ENCODE measurements around the gene NRXN2.

DNA sequence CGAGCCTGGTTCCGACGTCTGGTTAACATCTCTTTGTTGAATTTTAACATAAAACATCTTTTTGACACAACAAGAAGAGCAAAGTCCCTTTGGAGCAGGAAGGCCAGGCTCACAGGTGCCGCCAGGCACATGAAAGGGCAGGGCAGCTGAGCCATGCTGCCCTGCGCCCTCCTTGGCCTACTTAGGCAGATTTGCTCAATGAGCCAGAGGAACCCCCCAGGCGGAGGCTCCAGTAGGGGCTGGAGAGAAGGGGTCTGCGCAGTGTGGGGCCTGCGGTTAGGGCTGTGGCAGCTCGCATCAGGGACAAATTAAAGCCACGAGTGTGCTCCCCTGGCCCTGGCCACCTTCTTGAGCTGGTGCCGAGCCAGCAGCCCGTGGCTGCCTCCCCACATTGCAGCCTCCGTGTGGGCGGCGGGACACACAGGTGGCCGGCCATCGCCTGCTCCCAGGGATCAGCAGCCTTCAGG is 141.9 kb downstream of the NRXN2 start:
- TF ChIP-seq, protein P1, sequence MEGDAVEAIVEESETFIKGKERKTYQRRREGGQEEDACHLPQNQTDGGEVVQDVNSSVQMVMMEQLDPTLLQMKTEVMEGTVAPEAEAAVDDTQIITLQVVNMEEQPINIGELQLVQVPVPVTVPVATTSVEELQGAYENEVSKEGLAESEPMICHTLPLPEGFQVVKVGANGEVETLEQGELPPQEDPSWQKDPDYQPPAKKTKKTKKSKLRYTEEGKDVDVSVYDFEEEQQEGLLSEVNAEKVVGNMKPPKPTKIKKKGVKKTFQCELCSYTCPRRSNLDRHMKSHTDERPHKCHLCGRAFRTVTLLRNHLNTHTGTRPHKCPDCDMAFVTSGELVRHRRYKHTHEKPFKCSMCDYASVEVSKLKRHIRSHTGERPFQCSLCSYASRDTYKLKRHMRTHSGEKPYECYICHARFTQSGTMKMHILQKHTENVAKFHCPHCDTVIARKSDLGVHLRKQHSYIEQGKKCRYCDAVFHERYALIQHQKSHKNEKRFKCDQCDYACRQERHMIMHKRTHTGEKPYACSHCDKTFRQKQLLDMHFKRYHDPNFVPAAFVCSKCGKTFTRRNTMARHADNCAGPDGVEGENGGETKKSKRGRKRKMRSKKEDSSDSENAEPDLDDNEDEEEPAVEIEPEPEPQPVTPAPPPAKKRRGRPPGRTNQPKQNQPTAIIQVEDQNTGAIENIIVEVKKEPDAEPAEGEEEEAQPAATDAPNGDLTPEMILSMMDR (conservative IDR thresholded peaks at IDR 0.05; ENCODE audit: low read length): no peak
- no peak for TF ChIP-seq EZH2phosphoT487 (IDR thresholded peaks at IDR 0.05; ENCODE audit: borderline replicate concordance)

Data from Loucy (cell line).